KMS-11 (cell line): ENCODE results near the gene INPP5A.

Experiments
- H2AFZ ChIP-seq: fragments of 200-600 bp; sonication (generic); 2 replicates; pipeline ENCODE4 v1.6.1; 2016; ENCODE audit warnings: antibody characterized with exemption, mixed run types, low read depth
- H3K27ac ChIP-seq: fragments of 200-600 bp; sonication (generic); 2 replicates; pipeline ENCODE4 v1.6.1; 2016; ENCODE audit warnings: mild to moderate bottlenecking, mixed run types
- H3K27me3 ChIP-seq: fragments of 200-600 bp; sonication (generic); 2 replicates; pipeline ENCODE4 v1.6.1; 2017; ENCODE audit warnings: mild to moderate bottlenecking, low read depth, mixed run types, moderate library complexity; ENCODE audit not compliant: insufficient read depth
- H3K36me3 ChIP-seq: fragments of 200-600 bp; sonication (generic); 2 replicates; pipeline ENCODE4 v1.6.1; 2017; ENCODE audit warnings: mild to moderate bottlenecking, mixed run types; ENCODE audit not compliant: insufficient read depth
- H3K4me1 ChIP-seq: fragments of 200-600 bp; sonication (generic); 2 replicates; pipeline ENCODE4 v1.6.1; 2016; ENCODE audit warnings: mild to moderate bottlenecking, low read depth, mixed run types; ENCODE audit not compliant: poor library complexity, severe bottlenecking
- H3K4me2 ChIP-seq: fragments of 200-600 bp; sonication (generic); 2 replicates; pipeline ENCODE4 v1.7.0; 2016; ENCODE audit warnings: mild to moderate bottlenecking, mixed run types
- H3K4me3 ChIP-seq: fragments of 200-600 bp; sonication (generic); IDR thresholded peaks from 2 replicates; pipeline ENCODE4 v1.6.1; 2017; ENCODE audit warnings: low read depth, low read length, mixed read lengths; ENCODE audit not compliant: insufficient read depth
- H3K79me2 ChIP-seq: fragments of 200-600 bp; sonication (generic); 2 replicates; pipeline ENCODE4 v1.6.1; 2016; ENCODE audit warnings: low read depth, mixed run types; ENCODE audit not compliant: insufficient read depth
- H3K9ac ChIP-seq: fragments of 200-600 bp; sonication (generic); 2 replicates; pipeline ENCODE4 v1.6.1; 2016; ENCODE audit warnings: mild to moderate bottlenecking, mixed run types
- H4K20me1 ChIP-seq: fragments of 200-600 bp; sonication (generic); 2 replicates; pipeline ENCODE4 v1.6.1; 2016; ENCODE audit warnings: mild to moderate bottlenecking, mixed run types; ENCODE audit not compliant: insufficient read depth
- CTCF ChIP-seq: fragments of 200-600 bp; sonication (generic); conservative IDR thresholded peaks from 2 replicates; pipeline ENCODE4 v1.6.1; 2017; ENCODE audit warnings: low read depth, mild to moderate bottlenecking, antibody characterized with exemption, low read length, moderate library complexity, mixed read lengths

INPP5A gene

GRCh38 chr10:132603851-132604533 is 66.4 kb downstream of the INPP5A start:
- no peak overlapping the region for H3K9ac ChIP-seq
- no peaks in the 10 kb centered on the region for H4K20me1 ChIP-seq
- H3K27ac ChIP-seq, result no peak overlapping the region
- no peaks in the 10 kb centered on the region for H3K27me3 ChIP-seq
- no peak overlapping the region for H3K4me3 ChIP-seq
- H3K36me3 ChIP-seq, result no peaks in the 10 kb centered on the region
- H3K79me2 ChIP-seq, result no peaks in the 10 kb centered on the region
- H3K4me1 ChIP-seq, result no peaks in the 10 kb centered on the region
- no peak overlapping the region for H3K4me2 ChIP-seq
- TF ChIP-seq CTCF, result no peak
- H2AFZ ChIP-seq, result no peak overlapping the region

GRCh38 chr10:132604686-132605085 is 67.1 kb downstream of the INPP5A start:
- Histone ChIP-seq H2AFZ (no peak overlapping the region), H3K27ac (no peak overlapping the region), H3K79me2 (no peaks in the 10 kb centered on the region), H4K20me1 (no peaks in the 10 kb centered on the region), H3K4me2 (no peak overlapping the region), H3K4me3 (no peak overlapping the region), H3K27me3 (no peaks in the 10 kb centered on the region), H3K9ac (no peak overlapping the region), H3K36me3 (no peaks in the 10 kb centered on the region), H3K4me1 (no peaks in the 10 kb centered on the region)
- TF ChIP-seq CTCF, result no peak

GRCh38 chr10:132605390-132605789 is 67.8 kb downstream of the INPP5A start:
- H3K27me3 ChIP-seq, result no peaks in the 10 kb centered on the region
- no peak overlapping the region for H3K9ac ChIP-seq
- H4K20me1 ChIP-seq, result no peaks in the 10 kb centered on the region
- no peak overlapping the region for H3K27ac ChIP-seq
- no peak overlapping the region for H3K4me3 ChIP-seq
- no peak overlapping the region for H3K4me2 ChIP-seq
- H2AFZ ChIP-seq, result no peak overlapping the region
- no peaks in the 10 kb centered on the region for H3K36me3 ChIP-seq
- no peaks in the 10 kb centered on the region for H3K79me2 ChIP-seq
- no peak for TF ChIP-seq CTCF
- no peaks in the 10 kb centered on the region for H3K4me1 ChIP-seq

GRCh38 chr10:132606031-132606491 is 68.5 kb downstream of the INPP5A start:
- Histone ChIP-seq H3K4me2 (no peak overlapping the region), H3K27me3 (no peaks in the 10 kb centered on the region), H2AFZ (no peak overlapping the region), H4K20me1 (no peaks in the 10 kb centered on the region), H3K27ac (no peak overlapping the region), H3K36me3 (no peaks in the 10 kb centered on the region), H3K9ac (no peak overlapping the region), H3K4me3 (no peak overlapping the region), H3K79me2 (no peaks in the 10 kb centered on the region), H3K4me1 (no peaks in the 10 kb centered on the region)
- TF ChIP-seq CTCF, result no peak
